ENCODE data around the gene ESM1. TPM values are rescaled to one million over a fixed set of nuclear protein-coding genes. Genes with fewer than 3 reads are reported as not detected.

The ESM1 gene, protein sequence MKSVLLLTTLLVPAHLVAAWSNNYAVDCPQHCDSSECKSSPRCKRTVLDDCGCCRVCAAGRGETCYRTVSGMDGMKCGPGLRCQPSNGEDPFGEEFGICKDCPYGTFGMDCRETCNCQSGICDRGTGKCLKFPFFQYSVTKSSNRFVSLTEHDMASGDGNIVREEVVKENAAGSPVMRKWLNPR
- polyA plus RNA-seq (2013, experiment 1 of 2), result not detected
- not detected for polyA plus RNA-seq (2013, experiment 2 of 2)

DNA sequence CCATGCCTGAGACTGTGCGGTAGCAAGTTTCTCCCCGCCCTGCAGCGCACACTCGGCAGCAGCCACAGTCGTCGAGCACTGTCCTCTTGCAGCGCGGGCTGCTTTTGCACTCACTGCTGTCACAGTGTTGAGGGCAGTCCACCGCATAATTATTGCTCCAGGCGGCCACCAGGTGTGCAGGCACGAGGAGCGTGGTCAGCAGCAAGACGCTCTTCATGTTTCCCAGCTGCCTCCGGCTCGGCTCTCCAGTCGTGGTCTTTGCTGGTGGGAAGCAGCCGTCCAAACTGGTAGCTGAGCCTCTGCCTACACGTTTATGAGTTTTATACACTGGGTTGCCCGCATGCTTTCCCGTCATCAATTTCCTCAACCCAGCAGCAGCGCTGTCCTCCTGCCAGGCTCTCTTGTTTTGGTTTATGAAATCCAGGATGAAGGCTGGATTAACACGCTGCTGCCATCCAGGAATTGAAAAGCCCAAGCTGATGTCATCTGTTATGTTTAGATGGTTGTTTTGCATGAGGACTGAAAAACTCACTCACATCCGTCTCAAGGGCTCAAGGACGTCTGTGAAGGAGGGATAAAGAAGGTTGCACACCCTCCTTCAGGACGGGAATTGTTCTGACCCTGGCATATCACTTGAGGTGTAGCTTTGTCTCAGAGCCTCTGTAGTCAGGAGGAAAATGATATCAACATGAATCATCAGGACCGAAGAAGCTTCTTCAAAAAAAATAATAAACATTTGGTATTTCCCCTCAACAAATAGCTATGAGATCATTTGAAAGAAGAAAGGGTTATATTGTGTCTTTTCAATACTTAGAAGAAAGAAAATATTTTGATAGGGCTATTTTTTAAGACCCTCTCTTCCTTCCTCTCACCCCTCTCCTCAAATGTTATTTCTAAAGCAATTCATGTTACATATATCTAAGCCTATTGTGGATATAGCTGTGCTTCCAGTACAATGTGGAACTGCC lies at the start of gene ESM1:
TSS of gene ESM1 (minus strand) at position 293 of the 968 bp plus-strand sequence. CDS start at position 217, 76 bp downstream.
- Histone ChIP-seq H3K27me3 (ENCODE audit: control insufficient read depth in 3 of 3, insufficient read depth in 3 of 3, low read depth in 1 of 3, low read length in 3 of 3) (no peaks in the 10 kb centered on the region), H3K27ac (replicated peaks; ENCODE audit: low read length) (no peak within 1 kb of the TSS), H3K79me1 (ENCODE audit: low read depth, low read length) (no peaks in the 10 kb centered on the region), H3K36me3 (replicated peaks in 1 of 2; ENCODE audit: control insufficient read depth in 2 of 2, insufficient read depth in 2 of 2, low read length in 2 of 2) (no peaks in the 10 kb centered on the region), H2BK120ac (ENCODE audit: low read depth, low read length) (no peak within 1 kb of the TSS), H2AK5ac (ENCODE audit: low read depth, low read length) (no peak within 1 kb of the TSS), H3K14ac (ENCODE audit: low read length) (no peak within 1 kb of the TSS), H3K23ac (ENCODE audit: low read depth, low read length, poor library complexity) (no peak within 1 kb of the TSS), H2AFZ (ENCODE audit: low read length) (no peak within 1 kb of the TSS), H4K8ac (ENCODE audit: low read depth, low read length) (no peak within 1 kb of the TSS), H3K4me2 (ENCODE audit: insufficient read depth, low read length, poor library complexity, severe bottlenecking) (no peak within 1 kb of the TSS), H2BK12ac (ENCODE audit: low read length) (no peak within 1 kb of the TSS), H3K4ac (ENCODE audit: low read length) (no peak within 1 kb of the TSS), H3K4me3 (ENCODE audit: low read length in 2 of 2) (no peak within 1 kb of the TSS), H3K9ac (ENCODE audit: low read depth, low read length, poor library complexity) (no peak within 1 kb of the TSS), H3K9me3 (replicated peaks in 1 of 2; ENCODE audit: control insufficient read depth in 2 of 2, insufficient read depth in 1 of 2, low read depth in 1 of 2, low read length in 2 of 2) (no peaks in the 10 kb centered on the region), H2BK15ac (ENCODE audit: low read length) (no peak within 1 kb of the TSS), H3K4me1 (ENCODE audit: control insufficient read depth in 2 of 2, insufficient read depth in 1 of 2, low read depth in 1 of 2, low read length in 2 of 2) (no peaks in the 10 kb centered on the region), H2BK5ac (ENCODE audit: low read length) (no peak within 1 kb of the TSS), H3K18ac (ENCODE audit: low read length) (no peak within 1 kb of the TSS), H4K91ac (ENCODE audit: low read depth, low read length, poor library complexity) (no peak within 1 kb of the TSS)
- DNase-seq (ENCODE audit: low spot score), result no peak
- no CpG with 5 or more reads among the region's 26 CpGs for WGBS, 2 donors (ENCODE audit: extremely low coverage in 2 of 2, insufficient read length in 2 of 2, insufficient replicate concordance in 1 of 2)

DNA sequence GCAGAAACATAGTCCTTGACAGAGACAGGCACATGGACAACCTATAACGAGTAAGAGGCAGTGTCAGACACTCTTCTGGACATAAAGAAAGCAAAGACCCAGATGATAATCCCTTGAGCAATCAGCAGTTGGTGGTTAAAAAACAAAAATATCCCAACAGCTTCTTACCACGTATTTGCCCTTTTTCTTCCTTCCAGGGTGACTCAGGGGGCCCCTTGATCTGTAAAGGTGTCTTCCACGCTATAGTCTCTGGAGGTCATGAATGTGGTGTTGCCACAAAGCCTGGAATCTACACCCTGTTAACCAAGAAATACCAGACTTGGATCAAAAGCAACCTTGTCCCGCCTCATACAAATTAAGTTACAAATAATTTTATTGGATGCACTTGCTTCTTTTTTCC lies 48.2 kb upstream of the ESM1 start:
- H2BK120ac ChIP-seq (ENCODE audit: low read depth, low read length), result no peak overlapping the region
- no peak overlapping the region for H3K4me3 ChIP-seq (ENCODE audit: low read length in 2 of 2)
- no peak overlapping the region for H4K91ac ChIP-seq (ENCODE audit: low read depth, low read length, poor library complexity)
- no peak overlapping the region for H3K4ac ChIP-seq (ENCODE audit: low read length)
- H3K27ac ChIP-seq (replicated peaks; ENCODE audit: low read length), result no peak overlapping the region
- H3K4me1 ChIP-seq (ENCODE audit: control insufficient read depth in 2 of 2, insufficient read depth in 1 of 2, low read depth in 1 of 2, low read length in 2 of 2), result peaks cover 0 to 15% of the 10 kb centered on the region in 2 donors
- no peak overlapping the region for H2BK15ac ChIP-seq (ENCODE audit: low read length)
- H2BK12ac ChIP-seq (ENCODE audit: low read length), result no peak overlapping the region
- no peak overlapping the region for H2AFZ ChIP-seq (ENCODE audit: low read length)
- no CpG with 5 or more reads among the region's 4 CpGs for WGBS, 2 donors (ENCODE audit: extremely low coverage in 2 of 2, insufficient read length in 2 of 2, insufficient replicate concordance in 1 of 2)
- no peak overlapping the region for H2BK5ac ChIP-seq (ENCODE audit: low read length)
- no peak for DNase-seq (ENCODE audit: low spot score)
- H3K9me3 ChIP-seq (replicated peaks in 1 of 2; ENCODE audit: control insufficient read depth in 2 of 2, insufficient read depth in 1 of 2, low read depth in 1 of 2, low read length in 2 of 2), result no peaks in the 10 kb centered on the region
- H3K9ac ChIP-seq (ENCODE audit: low read depth, low read length, poor library complexity), result no peak overlapping the region
- no peaks in the 10 kb centered on the region for H3K36me3 ChIP-seq (replicated peaks in 1 of 2; ENCODE audit: control insufficient read depth in 2 of 2, insufficient read depth in 2 of 2, low read length in 2 of 2)
- H3K4me2 ChIP-seq (ENCODE audit: insufficient read depth, low read length, poor library complexity, severe bottlenecking), result no peak overlapping the region
- H3K79me1 ChIP-seq (ENCODE audit: low read depth, low read length), result no peaks in the 10 kb centered on the region
- no peak overlapping the region for H2AK5ac ChIP-seq (ENCODE audit: low read depth, low read length)
- H4K8ac ChIP-seq (ENCODE audit: low read depth, low read length), result no peak overlapping the region
- H3K23ac ChIP-seq (ENCODE audit: low read depth, low read length, poor library complexity), result no peak overlapping the region
- H3K18ac ChIP-seq (ENCODE audit: low read length), result no peak overlapping the region
- no peak overlapping the region for H3K14ac ChIP-seq (ENCODE audit: low read length)
- H3K27me3 ChIP-seq (ENCODE audit: control insufficient read depth in 3 of 3, insufficient read depth in 3 of 3, low read depth in 1 of 3, low read length in 3 of 3), result no peaks in the 10 kb centered on the region

DNA sequence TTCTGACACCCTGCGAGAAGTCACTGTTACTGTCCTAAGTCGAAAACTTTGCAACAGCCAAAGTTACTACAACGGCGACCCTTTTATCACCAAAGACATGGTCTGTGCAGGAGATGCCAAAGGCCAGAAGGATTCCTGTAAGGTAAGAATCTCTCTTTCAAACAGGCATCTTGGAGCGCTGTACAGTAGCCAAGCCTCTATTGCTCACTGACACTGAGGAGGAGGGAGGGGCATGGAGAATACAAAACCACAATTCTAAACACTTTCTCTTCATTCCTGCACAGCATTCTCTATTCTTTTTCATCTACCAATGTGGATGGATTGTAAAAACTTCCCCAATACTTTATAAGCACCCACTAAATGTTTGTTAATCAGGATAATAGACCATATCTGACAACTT lies 46.1 kb upstream of the ESM1 start:
- Histone ChIP-seq H3K9ac (ENCODE audit: low read depth, low read length, poor library complexity) (no peak overlapping the region), H4K8ac (ENCODE audit: low read depth, low read length) (no peak overlapping the region), H3K27ac (replicated peaks; ENCODE audit: low read length) (no peak overlapping the region), H3K4ac (ENCODE audit: low read length) (no peak overlapping the region), H3K4me2 (ENCODE audit: insufficient read depth, low read length, poor library complexity, severe bottlenecking) (no peak overlapping the region), H3K4me3 (ENCODE audit: low read length in 2 of 2) (no peak overlapping the region), H3K9me3 (replicated peaks in 1 of 2; ENCODE audit: control insufficient read depth in 2 of 2, insufficient read depth in 1 of 2, low read depth in 1 of 2, low read length in 2 of 2) (no peaks in the 10 kb centered on the region), H3K27me3 (ENCODE audit: control insufficient read depth in 3 of 3, insufficient read depth in 3 of 3, low read depth in 1 of 3, low read length in 3 of 3) (peaks cover 0 to 2% (median 0%) of the 10 kb centered on the region in 3 experiments), H4K91ac (ENCODE audit: low read depth, low read length, poor library complexity) (no peak overlapping the region), H3K79me1 (ENCODE audit: low read depth, low read length) (no peaks in the 10 kb centered on the region), H3K23ac (ENCODE audit: low read depth, low read length, poor library complexity) (no peak overlapping the region), H3K18ac (ENCODE audit: low read length) (no peak overlapping the region), H2AK5ac (ENCODE audit: low read depth, low read length) (no peak overlapping the region), H3K4me1 (ENCODE audit: control insufficient read depth in 2 of 2, insufficient read depth in 1 of 2, low read depth in 1 of 2, low read length in 2 of 2) (peaks cover 0 to 15% of the 10 kb centered on the region in 2 donors), H2BK15ac (ENCODE audit: low read length) (no peak overlapping the region), H3K36me3 (replicated peaks in 1 of 2; ENCODE audit: control insufficient read depth in 2 of 2, insufficient read depth in 2 of 2, low read length in 2 of 2) (no peaks in the 10 kb centered on the region), H2BK12ac (ENCODE audit: low read length) (no peak overlapping the region), H2BK5ac (ENCODE audit: low read length) (no peak overlapping the region), H2BK120ac (ENCODE audit: low read depth, low read length) (no peak overlapping the region), H2AFZ (ENCODE audit: low read length) (no peak overlapping the region), H3K14ac (ENCODE audit: low read length) (no peak overlapping the region)
- no CpG with 5 or more reads among the region's 5 CpGs for WGBS, 2 donors (ENCODE audit: extremely low coverage in 2 of 2, insufficient read length in 2 of 2, insufficient replicate concordance in 1 of 2)
- no peak for DNase-seq (ENCODE audit: low spot score)
